Sigmoid colon (tissue), 4 donors: ENCODE measurements around the gene NT5E.

Experiments used
- CTCF ChIP-seq, 4 experiments: fragments of 450-650 bp in 3 of 4; fragments of 200-600 bp in 1 of 4; IDR thresholded peaks; one replicate each; pipeline ENCODE4 v1.5.1; 2016 to 2019; ENCODE audit warnings: antibody characterized with exemption in 4 of 4, mild to moderate bottlenecking in 3 of 4, moderate library complexity in 2 of 4
- EP300 ChIP-seq, 4 donors: sonication (generic); formaldehyde crosslinking; IDR thresholded peaks; one replicate each; pipeline ENCODE4 v1.6.1; 2017; ENCODE audit warnings: antibody characterized with exemption in 4 of 4
- POLR2A ChIP-seq, 2 donors: fragments of 450-650 bp; IDR thresholded peaks; one replicate each; pipeline ENCODE4 v1.6.1; 2016; ENCODE audit warnings: antibody characterized with exemption in 2 of 2, mild to moderate bottlenecking in 2 of 2, moderate library complexity in 2 of 2
- POLR2AphosphoS5 ChIP-seq, 4 donors: sonication (generic); formaldehyde crosslinking; IDR thresholded peaks; one replicate each; pipeline ENCODE4 v1.6.1; 2017; ENCODE audit warnings: antibody characterized with exemption in 4 of 4

- TF ChIP-seq POLR2A (IDR thresholded peaks at IDR 0.05): no peak
- TF ChIP-seq CTCF (IDR thresholded peaks at IDR 0.05): no peak
- TF ChIP-seq EP300 (IDR thresholded peaks at IDR 0.05): no peak
- peak in 1 of 4 donors; percentile 30 for TF ChIP-seq POLR2AphosphoS5 (IDR thresholded peaks at IDR 0.05)
Observed at GRCh38 chr6:85452441-85452881, 2.6 kb downstream of the NT5E start.
